ENCODE results near the gene PIGT.

PIGT gene

DNA sequence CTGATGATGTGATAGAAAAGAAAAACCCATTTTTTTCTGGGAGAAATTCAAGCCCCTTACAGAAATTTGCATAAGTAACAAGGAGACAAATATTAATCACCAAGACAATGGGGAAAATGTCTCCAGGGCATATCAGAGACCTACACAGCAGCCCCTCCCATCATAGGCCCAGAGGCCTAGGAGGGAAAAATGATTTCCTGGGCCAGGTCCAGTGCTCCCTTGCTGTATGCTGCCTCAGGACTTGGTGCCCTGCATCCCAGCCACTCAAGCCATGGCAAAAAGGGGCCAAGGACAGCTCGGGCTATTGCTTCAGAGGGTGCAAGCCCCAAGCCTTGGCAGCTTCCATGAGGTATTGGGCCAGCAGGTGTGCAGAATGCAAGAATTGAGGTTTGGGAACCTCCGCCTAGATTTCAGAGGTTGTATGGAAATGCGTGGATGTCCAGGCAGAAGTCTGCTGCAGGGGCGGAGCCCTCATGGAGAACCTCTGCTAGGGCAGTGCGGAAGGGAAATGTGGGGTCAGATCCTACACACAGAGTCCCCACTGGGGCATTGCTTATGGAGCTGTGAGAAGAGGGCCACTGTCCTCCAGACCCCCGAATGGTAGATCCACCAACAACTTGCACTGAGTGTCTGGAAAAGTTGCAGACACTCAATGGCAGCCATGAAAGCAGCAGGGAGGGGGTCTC, 15.5 kb upstream of the PIGT start:
- DNase-seq (ENCODE audit: low spot score) = no peak

- DNase-seq (ENCODE audit: low spot score) = no peak
These were observed 13.0 kb upstream of the PIGT start for GRCh38 chr20:45402946-45403345.

GRCh38 chr20:45404438-45404837, 11.5 kb upstream of the PIGT start:
- DNase-seq (ENCODE audit: low spot score) = no peak

- no peak for DNase-seq (ENCODE audit: low spot score)
These were observed 10.2 kb upstream of the PIGT start for GRCh38 chr20:45405571-45406259.

GRCh38 chr20:45406260-45407066, 9.5 kb upstream of the PIGT start:
- no peak for DNase-seq (ENCODE audit: low spot score)

GRCh38 chr20:45407067-45407745, 8.7 kb upstream of the PIGT start:
- no peak for DNase-seq (ENCODE audit: low spot score)

DNA sequence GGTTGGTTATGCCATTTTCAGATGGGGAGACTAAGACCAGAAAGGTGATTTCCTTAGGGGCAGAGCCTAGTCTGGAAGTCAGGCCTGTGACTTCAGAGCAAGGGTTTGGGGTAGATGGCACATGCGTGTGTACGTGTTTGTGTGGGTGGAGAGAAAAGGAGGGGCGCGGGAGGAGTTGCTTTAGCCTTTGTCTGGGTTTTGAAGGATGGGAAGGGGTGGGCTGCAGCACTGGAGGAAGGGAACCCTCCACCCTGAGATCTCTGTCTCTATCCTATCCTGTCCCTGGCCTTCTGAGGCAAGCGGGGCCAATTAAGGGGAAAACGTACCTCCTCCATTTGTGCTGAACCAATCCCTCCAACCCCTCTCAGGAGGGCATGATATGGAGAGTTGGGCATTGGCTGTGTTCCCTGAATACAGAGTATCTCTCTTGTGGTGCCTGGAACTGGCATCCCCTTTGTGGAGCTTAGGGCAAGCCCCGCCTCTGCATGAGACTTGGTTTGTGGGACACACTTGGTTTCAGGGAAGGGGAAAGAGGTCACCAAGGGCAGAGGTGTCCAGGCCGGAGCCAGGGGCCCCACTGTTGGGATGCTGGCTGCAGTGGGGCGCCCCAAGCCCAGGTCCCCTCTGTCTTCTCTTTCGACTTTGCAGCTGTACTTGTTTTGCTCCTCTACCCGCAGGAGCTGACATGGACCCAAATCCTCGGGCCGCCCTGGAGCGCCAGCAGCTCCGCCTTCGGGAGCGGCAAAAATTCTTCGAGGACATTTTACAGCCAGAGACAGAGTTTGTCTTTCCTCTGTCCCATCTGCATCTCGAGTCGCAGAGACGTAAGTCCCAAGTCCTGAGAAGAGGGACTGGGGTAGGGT, 7.9 kb upstream of the PIGT start, which contains the start of gene DBNDD2:
Gene DBNDD2, plus strand, starts transcription at position 507 of the 863 bp plus-strand sequence. Its CDS starts 179 bp downstream, at position 686.
- DNase-seq (ENCODE audit: low spot score) = no peak

DNA sequence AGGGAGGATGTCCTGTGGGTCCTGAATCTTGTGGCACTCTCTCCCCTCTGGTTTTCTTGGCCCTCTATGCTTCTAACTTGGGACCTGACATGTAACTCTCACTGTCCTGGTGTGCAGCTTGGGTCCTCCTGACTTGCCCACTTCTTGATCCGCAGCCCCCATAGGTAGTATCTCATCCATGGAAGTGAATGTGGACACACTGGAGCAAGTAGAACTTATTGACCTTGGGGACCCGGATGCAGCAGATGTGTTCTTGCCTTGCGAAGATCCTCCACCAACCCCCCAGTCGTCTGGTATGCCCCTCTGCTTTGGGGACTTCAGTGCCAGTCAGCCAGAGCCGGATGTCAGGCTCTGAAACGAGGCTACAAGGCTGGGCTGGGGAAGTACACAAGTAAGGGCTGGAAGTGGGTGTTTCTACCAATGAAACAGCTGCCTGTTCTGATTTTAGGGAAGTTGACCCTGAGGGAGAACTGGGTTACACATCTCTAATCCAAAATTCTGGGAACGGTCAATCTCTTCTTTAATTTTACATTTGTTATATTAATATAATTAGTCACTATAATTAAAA, 7.2 kb upstream of the PIGT start:
- no peak for DNase-seq (ENCODE audit: low spot score)

- no peak for DNase-seq (ENCODE audit: low spot score)
These were observed 6.2 kb upstream of the PIGT start for GRCh38 chr20:45409521-45410272.

- DNase-seq (ENCODE audit: low spot score) = no peak
These were observed 5.1 kb upstream of the PIGT start for GRCh38 chr20:45410887-45411286.

- DNase-seq (ENCODE audit: low spot score) = no peak
These were observed 3.3 kb upstream of the PIGT start for GRCh38 chr20:45412653-45413052.

GRCh38 chr20:45413479-45413878, 2.5 kb upstream of the PIGT start:
- no peak for DNase-seq (ENCODE audit: low spot score)

GRCh38 chr20:45416917-45417316, 976 bp downstream of the PIGT start:
- DNase-seq (ENCODE audit: low spot score) = peak; percentile 14

DNA sequence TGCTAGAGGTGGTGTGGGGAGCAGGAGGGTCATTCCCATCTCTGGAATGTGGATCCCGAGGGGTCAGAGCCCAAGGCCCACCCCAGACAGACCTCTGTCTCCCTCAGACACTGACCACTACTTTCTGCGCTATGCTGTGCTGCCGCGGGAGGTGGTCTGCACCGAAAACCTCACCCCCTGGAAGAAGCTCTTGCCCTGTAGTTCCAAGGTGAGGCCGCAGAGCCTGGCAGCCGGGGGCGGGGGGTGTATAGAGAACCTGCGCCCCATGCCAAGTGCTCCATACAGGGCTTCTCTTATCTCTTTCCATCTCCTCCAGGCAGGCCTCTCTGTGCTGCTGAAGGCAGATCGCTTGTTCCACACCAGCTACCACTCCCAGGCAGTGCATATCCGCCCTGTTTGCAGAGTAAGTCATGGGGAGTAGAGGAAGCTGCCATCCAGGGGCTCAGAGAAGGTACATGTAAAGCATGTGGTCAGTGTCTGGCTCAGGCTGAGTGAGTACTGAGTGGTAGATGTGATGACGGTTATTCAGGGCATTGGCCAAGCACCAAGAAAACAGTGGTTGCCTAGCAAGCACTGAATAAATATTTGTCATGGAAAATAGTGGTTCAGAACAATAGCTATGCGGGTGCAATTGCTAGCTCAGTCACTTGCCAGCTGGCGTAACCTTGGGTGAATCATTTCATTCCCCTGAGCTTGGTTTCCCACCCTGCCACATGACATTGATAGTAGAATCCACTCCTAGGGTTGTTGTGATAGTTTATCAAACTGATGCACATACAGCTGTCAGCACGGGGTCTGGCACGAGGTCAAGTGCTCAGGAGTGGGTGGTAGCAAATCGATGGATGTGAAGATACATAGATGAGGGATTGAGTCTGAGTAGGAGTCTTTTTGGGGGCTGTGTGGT, 3.5 kb downstream of the PIGT start:
- peak; percentile 35 for DNase-seq (ENCODE audit: low spot score)

DNA sequence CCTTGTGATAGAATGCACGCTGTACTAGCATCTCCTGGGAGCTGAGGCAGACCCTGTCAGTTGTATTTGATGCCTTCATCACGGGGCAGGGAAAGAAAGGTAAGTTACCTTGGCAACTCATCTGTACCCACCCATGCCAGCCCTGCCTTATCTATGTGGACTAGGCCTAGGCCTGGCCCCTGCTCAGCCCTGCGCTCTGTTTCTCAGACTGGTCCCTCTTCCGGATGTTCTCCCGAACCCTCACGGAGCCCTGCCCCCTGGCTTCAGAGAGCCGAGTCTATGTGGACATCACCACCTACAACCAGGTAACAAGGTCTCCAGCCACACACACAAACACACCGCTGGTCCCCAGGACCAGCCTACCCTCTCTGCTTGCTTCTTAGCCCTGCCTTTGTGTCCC, 4.2 kb downstream of the PIGT start:
- DNase-seq (ENCODE audit: low spot score) = no peak

DNA sequence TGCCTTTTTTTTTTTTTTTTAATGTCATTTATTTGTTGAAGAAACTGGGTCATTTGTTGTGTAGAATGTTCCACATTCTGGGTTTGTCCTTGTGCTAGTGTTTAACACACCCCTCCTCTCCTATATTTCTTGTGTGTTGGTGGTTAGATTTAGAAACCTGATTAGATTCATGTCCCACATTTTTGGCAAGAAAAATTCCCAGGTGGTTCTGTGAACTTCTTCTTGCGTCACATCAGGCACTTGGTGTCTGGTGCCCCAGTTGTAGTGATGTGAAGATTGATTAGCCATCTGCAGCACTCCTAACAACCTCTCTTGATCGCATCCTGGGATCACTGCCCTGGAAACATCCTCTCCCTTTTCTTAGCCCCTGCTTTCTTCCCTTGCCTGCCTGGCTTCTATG, 7.8 kb downstream of the PIGT start:
- no peak for DNase-seq (ENCODE audit: low spot score)

GRCh38 chr20:45425561-45425960, 9.6 kb downstream of the PIGT start:
- no peak for DNase-seq (ENCODE audit: low spot score)

DNA sequence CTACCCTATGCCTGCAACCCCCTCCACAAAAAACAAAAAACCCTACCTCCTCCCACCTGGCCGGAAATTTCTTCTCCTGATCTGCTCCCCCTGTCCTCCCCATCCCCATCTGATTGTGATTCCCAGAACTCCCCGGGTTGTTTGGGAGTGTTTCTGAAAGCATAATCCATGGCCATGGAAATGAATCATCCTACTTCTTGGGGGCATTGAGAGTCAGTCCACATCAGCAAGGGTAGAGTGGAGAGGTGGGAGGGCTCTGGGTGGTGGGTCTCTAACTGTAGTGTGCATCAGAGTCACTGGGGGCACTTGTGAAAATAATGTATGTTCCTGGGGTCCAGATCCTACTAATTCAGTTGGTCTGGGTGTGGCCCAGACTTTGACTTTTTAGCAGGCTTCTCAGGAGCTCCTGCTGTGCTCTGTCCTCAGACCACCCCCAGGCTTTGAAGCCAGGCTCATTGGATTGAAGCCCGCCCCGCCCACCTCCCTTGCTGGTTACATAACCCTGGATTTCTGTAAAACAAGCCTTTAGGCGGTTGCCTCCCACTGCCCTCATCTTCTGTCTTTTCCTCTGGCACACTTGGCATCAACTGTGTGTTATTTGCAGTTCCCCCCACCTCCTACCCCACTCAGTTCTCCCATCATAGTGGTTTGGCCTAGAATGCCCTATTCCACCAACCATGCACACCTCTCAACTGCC, 10.5 kb downstream of the PIGT start:
- DNase-seq (ENCODE audit: low spot score) = no peak

All from NAMALWA (cell line).